Mammary epithelial cell (primary cell): ENCODE data around the gene BPGM.

Experiments
- CTCF ChIP-seq, 2 donors: IDR thresholded peaks in 1 of 2; conservative IDR thresholded peaks in 1 of 2; 2 replicates each; pipeline ENCODE4 v1.5.1; 2011 to 2012; ENCODE audit warnings: inconsistent platforms in 2 of 2, low read length in 2 of 2, mild to moderate bottlenecking in 2 of 2, control low read depth in 1 of 2, low read depth in 1 of 2; ENCODE audit not compliant: insufficient read depth in 1 of 2; ENCODE audit errors: extremely low read depth in 1 of 2
- EZH2 ChIP-seq: IDR thresholded peaks from 2 replicates; pipeline ENCODE4 v1.6.1; 2012; ENCODE audit warnings: low read length, inconsistent platforms, borderline replicate concordance

- TF ChIP-seq CTCF (conservative IDR thresholded peaks at IDR 0.05 in 1 of 2, IDR thresholded peaks at IDR 0.05 in 1 of 2; ENCODE audit: extremely low read depth in 1 of 2, insufficient read depth in 1 of 2, low read depth in 1 of 2, low read length in 2 of 2) (peak; percentile 12 to 32), EZH2 (no peak)
Measured at GRCh38 chr7:134686786-134687185, 40.1 kb downstream of the BPGM start.
